Heart left ventricle (tissue), 16 donors: ENCODE results near the gene TENM3. TPM values are rescaled to one million over a fixed set of nuclear protein-coding genes. Genes with fewer than 3 reads are reported as not detected.

Experiments used
- ATAC-seq, 4 donors: fragments of 200-7000 bp; cut with Tn5 transposase; one replicate each; pipeline ENCODE4 v1.9.1; 2020 to 2022; ENCODE audit warnings: moderate library complexity in 4 of 4, mild to moderate bottlenecking in 3 of 4, moderate number of reproducible peaks in 1 of 4
- DNase-seq, 5 donors: peaks; one replicate each; pipeline ENCODE4 v3.0.0-alpha.2; 2020
- H3K27ac ChIP-seq, 12 donors: fragments of 200-600 bp; sonication (generic) in 4 of 12; one replicate each; pipeline versions ENCODE4 v1.5.0 to v1.8.0; 2016 to 2022; ENCODE audit warnings: mild to moderate bottlenecking in 2 of 12
- H3K27me3 ChIP-seq, 9 donors: fragments of 200-600 bp; sonication (generic) in 2 of 9; one replicate each; pipeline versions ENCODE4 v1.5.1 to v1.8.0; 2016 to 2022; ENCODE audit warnings: mild to moderate bottlenecking in 3 of 9
- H3K36me3 ChIP-seq, 9 donors: fragments of 200-600 bp; sonication (generic) in 2 of 9; one replicate each; pipeline versions ENCODE4 v1.5.0 to v1.8.0; 2018 to 2022; ENCODE audit warnings: mild to moderate bottlenecking in 2 of 9
- H3K4me1 ChIP-seq, 12 donors: fragments of 200-600 bp; sonication (generic) in 4 of 12; one replicate each; pipeline versions ENCODE4 v1.5.0 to v1.8.0; 2016 to 2022; ENCODE audit warnings: mild to moderate bottlenecking in 3 of 12
- H3K4me3 ChIP-seq, 12 donors: fragments of 200-600 bp; sonication (generic) in 4 of 12; one replicate each; pipeline versions ENCODE4 v1.5.0 to v1.8.0; 2017 to 2022; ENCODE audit warnings: mild to moderate bottlenecking in 9 of 12, moderate library complexity in 4 of 12
- H3K9me3 ChIP-seq, 12 donors: fragments of 200-600 bp; sonication (generic) in 4 of 12; one replicate each; pipeline versions ENCODE4 v1.5.0 to v1.8.0; 2016 to 2022; ENCODE audit warnings: mild to moderate bottlenecking in 1 of 12
- CTCF ChIP-seq, 12 donors: fragments of 200-600 bp; sonication (generic) in 4 of 12; IDR thresholded peaks; one replicate each; pipeline versions ENCODE4 v1.5.0 to v1.8.0; 2018 to 2022; ENCODE audit warnings: antibody characterized with exemption in 12 of 12, mild to moderate bottlenecking in 5 of 12
- POLR2A ChIP-seq, 2 donors: fragments of 450-650 bp; IDR thresholded peaks; one replicate each; pipeline ENCODE4 v1.6.1; 2017; ENCODE audit warnings: antibody characterized with exemption in 2 of 2, mild to moderate bottlenecking in 2 of 2, moderate library complexity in 2 of 2
- WGBS, 4 donors: extraction: QIAGEN DNeasy Blood & Tissue Kit in 2 of 4; methylation state at CpG; one replicate each; pipeline versions ENCODE4 v1.1.5 to v1.1.7; 2013 to 2018; 5-methylcytosine and 5-hydroxymethylcytosine counted together
- intact Hi-C, 10 donors: fragments of 100-400 bp; cut with DNase I; formaldehyde crosslinking; loops; one replicate each; pipeline versions ENCODE4 v1.11.1 to v1.14.2; 2022
- polyA plus RNA-seq, 2 donors: library from polyadenylated mRNA; stranded (reverse); fragments of 200-250 nt; gene quantifications; one replicate each; pipeline ENCODE4 v1.2.3, GENCODE V29; 2013
- total RNA-seq, 9 donors: library from RNA; depleted of rRNA in 2 of 9; stranded (reverse); fragments of >200 nt in 2 of 9; fragmentation: NEBNext Ultra II Directional in 3 of 9; extraction: Animal tissue kit (Norgen Biotek cat#: 25700) in 3 of 9; gene quantifications; one replicate each; pipeline versions ENCODE4 v1.1.0 to v1.2.4, GENCODE V29; 2016 to 2023
- donor health status: ischemic (EF 13 %, LVEDD 7.1; RV severe dilation, severe dysfunction).
- donor health status: healthy with polysubstance abuse.
- donor health status: DM: no; HTN: yes; CAD: no.
- donor health status: DM: no; HTN: no; CAD: no.
- donor health status: ischemic (EF 25% LVEDD 6.9; RV normal size, moderate dysfunction).
- donor health status: ischemic (EF 25% LVEDD 5.7; RV mildly dilated, moderate dysfunction).
- donor health status: healthy.
- donor health status: DM: yes; HTN: yes; CAD: no.
- donor health status: ischemic (EF 35%, LVEDD 5.7; RV mildly dilated, moderate dysfunction).
- donor health status: nonischemic (EF 11% LVEDD 7.7; RV severe dilation, severe dysfunction).
- donor health status: DM: yes; HTN: yes; CAD: no.
- donor health status: PGD.
- donor health status: ischemic (EF 29% LVEDD 5.4; RV normal size, mild dysfunction).
- donor health status: nonischemic (EF 23%, LVEDD 6.1; RV moderate dilation, normal function).

Gene TENM3
- total and polyA plus RNA-seq, 11 donors, result 0.19 to 10.3 (median 2.5) TPM

- ATAC-seq, result no peak
Observed at GRCh38 chr4:182627996-182628395, 384.8 kb downstream of the TENM3 start.

GRCh38 chr4:182628544-182628943 lies 385.3 kb downstream of the TENM3 start:
- Histone ChIP-seq H3K36me3 (no peaks in the 10 kb centered on the region), H3K9me3 (no peaks in the 10 kb centered on the region), H3K4me1 (no peaks in the 10 kb centered on the region), H3K4me3 (no peak overlapping the region), H3K27me3 (no peaks in the 10 kb centered on the region), H3K27ac (no peak overlapping the region)
- ATAC-seq (no peak), DNase-seq (no peak)
- TF ChIP-seq POLR2A (IDR thresholded peaks at IDR 0.05), result no peak
- no peak for TF ChIP-seq CTCF (IDR thresholded peaks at IDR 0.05)
- 80 to 86% (median 82%) methylated on average over 6 of the region's 6 CpGs for WGBS, 4 donors
- intact Hi-C loops, result no loop called here

More at GRCh38 chr4:182627996-182628395, 384.8 kb downstream of the TENM3 start:
- Histone ChIP-seq H3K9me3 (no peaks in the 10 kb centered on the region), H3K4me1 (no peaks in the 10 kb centered on the region), H3K27me3 (no peaks in the 10 kb centered on the region), H3K27ac (no peak overlapping the region), H3K4me3 (no peak overlapping the region), H3K36me3 (no peaks in the 10 kb centered on the region)
- WGBS, 4 donors, result 88 to 95% (median 94%) methylated on average over 6 of the region's 6 CpGs
- TF ChIP-seq CTCF (IDR thresholded peaks at IDR 0.05) (no peak), POLR2A (IDR thresholded peaks at IDR 0.05) (no peak)
- intact Hi-C loops, result no loop called here
- no peak for DNase-seq

- Histone ChIP-seq H3K9me3 (no peaks in the 10 kb centered on the region), H3K27ac (no peak overlapping the region), H3K4me1 (no peaks in the 10 kb centered on the region), H3K4me3 (no peak overlapping the region), H3K36me3 (no peaks in the 10 kb centered on the region), H3K27me3 (no peaks in the 10 kb centered on the region)
- DNase-seq (no peak), ATAC-seq (no peak)
- intact Hi-C loops, result no loop called here
- TF ChIP-seq POLR2A (IDR thresholded peaks at IDR 0.05) (no peak), CTCF (IDR thresholded peaks at IDR 0.05) (no peak)
- 85 to 92% (median 90%) methylated on average over 3 of the region's 3 CpGs for WGBS, 4 donors
Observed at GRCh38 chr4:182629096-182629495, 385.9 kb downstream of the TENM3 start.

- peaks cover 0 to 12% (median 0%) of the 10 kb centered on the region in 12 donors for H3K4me1 ChIP-seq
- ATAC-seq (no peak), DNase-seq (no peak)
- intact Hi-C loops, result loop anchor here in 2 of 10 donors (5.0 to 10.0 kb wide), 2 partner anchors 107 to 136 kb away; no protein-coding TSS in a partner anchor
- H3K36me3 ChIP-seq, result no peaks in the 10 kb centered on the region
- 62 to 73% (median 68%) methylated on average over 3 of the region's 3 CpGs for WGBS, 4 donors
- no peak for TF ChIP-seq POLR2A (IDR thresholded peaks at IDR 0.05)
- TF ChIP-seq CTCF (IDR thresholded peaks at IDR 0.05), result no peak
- H3K9me3 ChIP-seq, result peaks cover 0 to 8% (median under 1%) of the 10 kb centered on the region in 12 donors
- H3K27me3 ChIP-seq, result no peaks in the 10 kb centered on the region
- H3K4me3 ChIP-seq, result no peak overlapping the region
- no peak overlapping the region for H3K27ac ChIP-seq
Observed at GRCh38 chr4:182640491-182640890, 397.3 kb downstream of the TENM3 start.
